ENCODE data around the gene DNAJC22. TPM values are rescaled to one million over a fixed set of nuclear protein-coding genes. Genes with fewer than 3 reads are reported as not detected.

DNAJC22 gene
- total and polyA plus RNA-seq, 2 experiments from 2014 or later: 17.8 to 28.3 TPM

GRCh38 chr12:49301760-49302159, 44.9 kb upstream of the DNAJC22 start:
- DNase-seq (ENCODE audit: low spot score): peak; percentile 26
- no peaks in the 10 kb centered on the region for H3K9me3 ChIP-seq (ENCODE audit: low read depth)
- no peak overlapping the region for H3K4me3 ChIP-seq
- no peak overlapping the region for H3K27ac ChIP-seq
- H3K79me2 ChIP-seq: no peaks in the 10 kb centered on the region
- WGBS (ENCODE audit: low lambda C conversion rate, missing lambda C conversion rate): 50% methylated on average over 4 of the region's 4 CpGs
- peaks cover 23% of the 10 kb centered on the region for H3K27me3 ChIP-seq
- H3K4me2 ChIP-seq: no peak overlapping the region
- no peak for TF ChIP-seq CTCF (IDR thresholded peaks at IDR 0.05; ENCODE audit: poor library complexity)
- TF ChIP-seq EZH2 (IDR thresholded peaks at IDR 0.05; ENCODE audit: borderline replicate concordance): no peak
- H3K36me3 ChIP-seq (replicated peaks; ENCODE audit: insufficient read depth, low read depth): no peaks in the 10 kb centered on the region
- no peaks in the 10 kb centered on the region for H3K9me2 ChIP-seq (replicated peaks; ENCODE audit: insufficient read depth)
- H4K20me1 ChIP-seq (ENCODE audit: insufficient read depth, poor library complexity, severe bottlenecking): no peaks in the 10 kb centered on the region
- peaks cover 9% of the 10 kb centered on the region for H3K4me1 ChIP-seq (ENCODE audit: insufficient read depth)
- no peak overlapping the region for H2AFZ ChIP-seq

GRCh38 chr12:49304161-49304560, 42.5 kb upstream of the DNAJC22 start:
- H3K4me3 ChIP-seq: no peak overlapping the region
- TF ChIP-seq EZH2phosphoT487 (IDR thresholded peaks at IDR 0.05; ENCODE audit: low read depth, severe bottlenecking, unreplicated experiment) (no peak), CTCF (IDR thresholded peaks at IDR 0.05; ENCODE audit: poor library complexity) (no peak), EZH2 (IDR thresholded peaks at IDR 0.05; ENCODE audit: borderline replicate concordance) (no peak)
- no peak overlapping the region for H2AFZ ChIP-seq
- WGBS (ENCODE audit: low lambda C conversion rate, missing lambda C conversion rate): 41% methylated on average over 2 of the region's 2 CpGs
- no peaks in the 10 kb centered on the region for H3K9me3 ChIP-seq (ENCODE audit: low read depth)
- H3K4me2 ChIP-seq: no peak overlapping the region
- H3K27ac ChIP-seq: no peak overlapping the region
- no peaks in the 10 kb centered on the region for H3K79me2 ChIP-seq
- H4K20me1 ChIP-seq (ENCODE audit: insufficient read depth, poor library complexity, severe bottlenecking): no peaks in the 10 kb centered on the region
- no peaks in the 10 kb centered on the region for H3K36me3 ChIP-seq (replicated peaks; ENCODE audit: insufficient read depth, low read depth)
- H3K4me1 ChIP-seq (ENCODE audit: insufficient read depth): no peaks in the 10 kb centered on the region
- H3K27me3 ChIP-seq: peaks cover 3% of the 10 kb centered on the region
- DNase-seq (ENCODE audit: low spot score): no peak
- H3K9me2 ChIP-seq (replicated peaks; ENCODE audit: insufficient read depth): no peaks in the 10 kb centered on the region

DNA sequence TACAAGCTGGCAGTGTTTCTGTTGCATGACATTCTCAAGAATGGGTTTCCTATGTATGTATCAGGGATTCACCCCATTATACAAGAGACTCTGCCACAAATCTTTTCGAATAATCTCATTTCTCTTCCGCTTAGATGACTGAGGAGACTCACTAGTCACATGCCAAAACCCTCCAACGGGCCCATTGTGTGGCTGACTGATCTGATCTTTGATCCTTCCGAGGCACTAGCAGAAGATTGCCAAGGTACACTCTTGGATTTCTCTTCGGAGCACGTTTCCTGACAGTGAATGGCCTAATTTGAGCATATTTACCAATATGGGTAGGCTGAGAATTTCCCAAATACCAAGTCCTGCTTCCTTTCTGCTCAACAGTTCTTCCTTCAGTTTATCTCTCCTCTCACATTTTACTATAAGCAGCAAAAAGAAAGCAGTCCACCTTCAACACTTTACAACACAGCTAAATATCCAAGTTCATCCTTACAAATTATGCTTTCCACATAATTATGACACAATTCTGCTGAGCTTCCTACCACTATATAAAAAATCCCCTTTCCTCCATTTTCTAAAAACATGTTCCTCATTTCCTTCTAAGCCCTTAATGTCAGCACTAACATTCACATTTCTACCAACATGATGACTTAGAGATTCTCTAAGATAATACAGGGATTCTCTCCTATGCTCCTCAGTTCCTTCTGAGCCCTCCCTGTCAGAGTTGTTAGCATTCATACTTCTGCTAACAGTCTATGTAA, 40.8 kb upstream of the DNAJC22 start:
- H3K36me3 ChIP-seq (replicated peaks; ENCODE audit: insufficient read depth, low read depth): no peaks in the 10 kb centered on the region
- H3K4me1 ChIP-seq (ENCODE audit: insufficient read depth): no peaks in the 10 kb centered on the region
- no peaks in the 10 kb centered on the region for H4K20me1 ChIP-seq (ENCODE audit: insufficient read depth, poor library complexity, severe bottlenecking)
- peaks cover 6% of the 10 kb centered on the region for H3K27me3 ChIP-seq
- no peaks in the 10 kb centered on the region for H3K79me2 ChIP-seq
- H3K4me2 ChIP-seq: no peak overlapping the region
- no peak overlapping the region for H3K4me3 ChIP-seq
- no peak for TF ChIP-seq EZH2 (IDR thresholded peaks at IDR 0.05; ENCODE audit: borderline replicate concordance)
- no peak for TF ChIP-seq EZH2phosphoT487 (IDR thresholded peaks at IDR 0.05; ENCODE audit: low read depth, severe bottlenecking, unreplicated experiment)
- no peak for TF ChIP-seq CTCF (IDR thresholded peaks at IDR 0.05; ENCODE audit: poor library complexity)
- H3K27ac ChIP-seq: no peak overlapping the region
- no peak for DNase-seq (ENCODE audit: low spot score)
- no peaks in the 10 kb centered on the region for H3K9me3 ChIP-seq (ENCODE audit: low read depth)
- WGBS (ENCODE audit: low lambda C conversion rate, missing lambda C conversion rate): 66% methylated on average over 6 of the region's 6 CpGs
- no peaks in the 10 kb centered on the region for H3K9me2 ChIP-seq (replicated peaks; ENCODE audit: insufficient read depth)
- H2AFZ ChIP-seq: no peak overlapping the region
